ENCODE measurements around the gene PERM1.

Gene PERM1

GRCh38 chr1:960363-961131 is 21.3 kb downstream of the PERM1 start, which contains the start of gene KLHL17:
Gene KLHL17 (plus strand): TSS chr1:960584. CDS start chr1:960694, 110 bp downstream.
- TF ChIP-seq CTCF (IDR thresholded peaks at IDR 0.05; ENCODE audit: low read depth, low read length), result no peak
- peak within 1 kb of the TSS; percentile 47 to 68 for H3K4me3 ChIP-seq (replicated peaks in 1 of 2; ENCODE audit: low read depth in 2 of 2, low read length in 2 of 2)
- peak; percentile 66 to 72 for DNase-seq (ENCODE audit: low read depth in 2 of 2)

- no peak for DNase-seq (ENCODE audit: low read depth in 2 of 2)
- peak overlapping the region; percentile 47 to 68 for H3K4me3 ChIP-seq (replicated peaks in 1 of 2; ENCODE audit: low read depth in 2 of 2, low read length in 2 of 2)
- TF ChIP-seq CTCF (IDR thresholded peaks at IDR 0.05; ENCODE audit: low read depth, low read length), result no peak
Observed at GRCh38 chr1:959731-960362, 22.0 kb downstream of the PERM1 start.

- DNase-seq (ENCODE audit: low read depth in 2 of 2), result peak; percentile 89 to 91
- H3K4me3 ChIP-seq (replicated peaks in 1 of 2; ENCODE audit: low read depth in 2 of 2, low read length in 2 of 2), result peak within 1 kb of the TSS; percentile 98
- TF ChIP-seq CTCF (IDR thresholded peaks at IDR 0.05; ENCODE audit: low read depth, low read length), result no peak
Observed at GRCh38 chr1:958823-959730, 22.8 kb downstream of the PERM1 start, which contains the start of gene NOC2L. Gene NOC2L (minus strand): TSS chr1:959256. CDS start chr1:959240, 16 bp downstream.

GRCh38 chr1:956636-957035 is 25.3 kb downstream of the PERM1 start:
- H3K4me3 ChIP-seq (replicated peaks in 1 of 2; ENCODE audit: low read depth in 2 of 2, low read length in 2 of 2), result no peak overlapping the region
- no peak for DNase-seq (ENCODE audit: low read depth in 2 of 2)
- TF ChIP-seq CTCF (IDR thresholded peaks at IDR 0.05; ENCODE audit: low read depth, low read length), result no peak

GRCh38 chr1:955474-955873 is 26.4 kb downstream of the PERM1 start:
- DNase-seq (ENCODE audit: low read depth in 2 of 2), result no peak
- TF ChIP-seq CTCF (IDR thresholded peaks at IDR 0.05; ENCODE audit: low read depth, low read length), result no peak
- H3K4me3 ChIP-seq (replicated peaks in 1 of 2; ENCODE audit: low read depth in 2 of 2, low read length in 2 of 2), result no peak overlapping the region

- no peak overlapping the region for H3K4me3 ChIP-seq (replicated peaks in 1 of 2; ENCODE audit: low read depth in 2 of 2, low read length in 2 of 2)
- DNase-seq (ENCODE audit: low read depth in 2 of 2), result no peak
- no peak for TF ChIP-seq CTCF (IDR thresholded peaks at IDR 0.05; ENCODE audit: low read depth, low read length)
Observed at GRCh38 chr1:954927-955326, 27.0 kb downstream of the PERM1 start.

Measured in cardiac fibroblast (primary cell).